Measurements from ENCODE around the gene ENPP6. TPM values are rescaled to one million over a fixed set of nuclear protein-coding genes. Genes with fewer than 3 reads are reported as not detected.

Gene ENPP6
- total RNA-seq, 2 experiments from 2014 or later = not detected

- Mint-ChIP-seq H3K9me3 (no peaks in the 10 kb centered on the region), H3K4me1 (ENCODE audit: low read depth) (no peaks in the 10 kb centered on the region), H3K27ac (no peak overlapping the region), H3K27me3 (peaks cover 30% of the 10 kb centered on the region), H3K36me3 (ENCODE audit: low read depth) (no peaks in the 10 kb centered on the region), H3K4me3 (no peak overlapping the region)
- POLR2A ChIA-PET = no interaction called here
- CTCF ChIA-PET = no interaction called here
- H3K4me3 ChIP-seq (ENCODE audit: low read length) = no peak overlapping the region
- H3K4me1 ChIP-seq (ENCODE audit: insufficient read depth, low read length) = no peaks in the 10 kb centered on the region
- ATAC-seq (ENCODE audit: poor library complexity) (no peak), DNase-seq (no peak)
- H3K36me3 ChIP-seq (ENCODE audit: insufficient read depth, low read length) = no peaks in the 10 kb centered on the region
- TF ChIP-seq CTCF (IDR thresholded peaks at IDR 0.05) = no peak
- H3K27me3 ChIP-seq (ENCODE audit: control insufficient read depth in 1 of 2, insufficient read depth in 2 of 2, low read length in 2 of 2) = no peaks in the 10 kb centered on the region
- no peak overlapping the region for H3K27ac ChIP-seq (ENCODE audit: low read depth in 1 of 2, low read length in 2 of 2)
- H3K9me3 ChIP-seq (ENCODE audit: control insufficient read depth in 1 of 2, insufficient read depth in 1 of 2, low read length in 2 of 2) = no peaks in the 10 kb centered on the region
- intact Hi-C loops (cut with DNase I, micrococcal nuclease) = no loop called here
Observed at GRCh38 chr4:184120549-184121127, 97.0 kb downstream of the ENPP6 start.

GRCh38 chr4:184117662-184118199, 99.9 kb downstream of the ENPP6 start:
- Mint-ChIP-seq H3K36me3 (ENCODE audit: low read depth) (no peaks in the 10 kb centered on the region), H3K9me3 (no peaks in the 10 kb centered on the region), H3K4me3 (no peak overlapping the region), H3K27ac (no peak overlapping the region), H3K27me3 (peaks cover 30% of the 10 kb centered on the region), H3K4me1 (ENCODE audit: low read depth) (no peaks in the 10 kb centered on the region)
- DNase-seq = no peak
- TF ChIP-seq CTCF (IDR thresholded peaks at IDR 0.05) = no peak
- POLR2A ChIA-PET = no interaction called here
- Histone ChIP-seq H3K9me3 (ENCODE audit: control insufficient read depth in 1 of 2, insufficient read depth in 1 of 2, low read length in 2 of 2) (no peaks in the 10 kb centered on the region), H3K4me3 (ENCODE audit: low read length) (no peak overlapping the region), H3K27ac (ENCODE audit: low read depth in 1 of 2, low read length in 2 of 2) (no peak overlapping the region), H3K4me1 (ENCODE audit: insufficient read depth, low read length) (no peaks in the 10 kb centered on the region), H3K36me3 (ENCODE audit: insufficient read depth, low read length) (no peaks in the 10 kb centered on the region), H3K27me3 (ENCODE audit: control insufficient read depth in 1 of 2, insufficient read depth in 2 of 2, low read length in 2 of 2) (peaks cover 0 to 2% of the 10 kb centered on the region in 2 experiments)
- intact Hi-C loops (cut with DNase I, micrococcal nuclease) = no loop called here
- CTCF ChIA-PET = no interaction called here
- ATAC-seq (ENCODE audit: poor library complexity) = no peak

GRCh38 chr4:184115399-184115798, 102.3 kb downstream of the ENPP6 start:
- no peaks in the 10 kb centered on the region for H3K36me3 Mint-ChIP-seq (ENCODE audit: low read depth)
- peaks cover 0 to 2% of the 10 kb centered on the region in 2 experiments for H3K27me3 ChIP-seq (ENCODE audit: control insufficient read depth in 1 of 2, insufficient read depth in 2 of 2, low read length in 2 of 2)
- CTCF ChIA-PET = no interaction called here
- H3K36me3 ChIP-seq (ENCODE audit: insufficient read depth, low read length) = no peaks in the 10 kb centered on the region
- no peak overlapping the region for H3K4me3 Mint-ChIP-seq
- no peaks in the 10 kb centered on the region for H3K4me1 ChIP-seq (ENCODE audit: insufficient read depth, low read length)
- H3K9me3 Mint-ChIP-seq = no peaks in the 10 kb centered on the region
- H3K27ac Mint-ChIP-seq = no peak overlapping the region
- POLR2A ChIA-PET = no interaction called here
- H3K9me3 ChIP-seq (ENCODE audit: control insufficient read depth in 1 of 2, insufficient read depth in 1 of 2, low read length in 2 of 2) = no peaks in the 10 kb centered on the region
- intact Hi-C loops (cut with DNase I, micrococcal nuclease) = no loop called here
- peaks cover 40% of the 10 kb centered on the region for H3K27me3 Mint-ChIP-seq
- H3K4me1 Mint-ChIP-seq (ENCODE audit: low read depth) = no peaks in the 10 kb centered on the region
- TF ChIP-seq CTCF (IDR thresholded peaks at IDR 0.05) = no peak
- DNase-seq (no peak), ATAC-seq (ENCODE audit: poor library complexity) (no peak)
- no peak overlapping the region for H3K4me3 ChIP-seq (ENCODE audit: low read length)
- no peak overlapping the region for H3K27ac ChIP-seq (ENCODE audit: low read depth in 1 of 2, low read length in 2 of 2)
